Loucy (cell line): ENCODE results near the gene KDM4B.

Source experiments
- H2AFZ ChIP-seq: fragments of 200-600 bp; sonication (generic); 2 replicates; pipeline ENCODE4 v1.6.0; 2016; ENCODE audit warnings: antibody characterized with exemption, mild to moderate bottlenecking, low read length, moderate library complexity
- H3F3A ChIP-seq: fragments of 200-600 bp; 2 replicates; pipeline ENCODE4 v1.6.0; 2016; ENCODE audit warnings: antibody characterized with exemption, low read depth, mild to moderate bottlenecking
- H3K27me3 ChIP-seq: fragments of 200-600 bp; sonication (generic); 2 replicates; pipeline ENCODE4 v1.6.1; 2014; ENCODE audit warnings: low read length, mild to moderate bottlenecking; ENCODE audit not compliant: insufficient read depth, poor library complexity, severe bottlenecking
- H3K36me3 ChIP-seq: fragments of 200-600 bp; sonication (generic); 2 replicates; pipeline ENCODE4 v1.6.1; 2016; ENCODE audit warnings: low read length; ENCODE audit not compliant: insufficient read depth
- H3K4me1 ChIP-seq: fragments of 200-600 bp; sonication (generic); 2 replicates; pipeline ENCODE4 v1.5.1; 2014; ENCODE audit warnings: low read length, mild to moderate bottlenecking; ENCODE audit not compliant: insufficient read depth, poor library complexity, severe bottlenecking
- H3K4me2 ChIP-seq: fragments of 200-600 bp; sonication (generic); 2 replicates; pipeline ENCODE4 v1.6.0; 2014; ENCODE audit warnings: antibody characterized with exemption, low read length, low read depth, mild to moderate bottlenecking; ENCODE audit not compliant: poor library complexity, severe bottlenecking
- H3K4me3 ChIP-seq: fragments of 200-600 bp; sonication (generic); 2 replicates; pipeline ENCODE4 v1.5.1; 2014; ENCODE audit warnings: low read length, mild to moderate bottlenecking, mixed read lengths; ENCODE audit not compliant: poor library complexity, severe bottlenecking
- H3K79me2 ChIP-seq: fragments of 200-600 bp; sonication (generic); 2 replicates; pipeline ENCODE4 v1.6.1; 2014; ENCODE audit warnings: low read length; ENCODE audit not compliant: insufficient read depth
- H3K9ac ChIP-seq: fragments of 200-600 bp; sonication (generic); 2 replicates; pipeline ENCODE4 v1.6.0; 2014; ENCODE audit warnings: mild to moderate bottlenecking, low read depth, low read length, moderate library complexity; ENCODE audit not compliant: poor library complexity, severe bottlenecking
- H3K9me2 ChIP-seq: fragments of 200-600 bp; sonication (generic); replicated peaks from 2 replicates; pipeline ENCODE4 v1.6.1; 2016; ENCODE audit warnings: low read depth, low read length, mixed read lengths
- H3K9me3 ChIP-seq: fragments of 200-600 bp; sonication (generic); 2 replicates; pipeline ENCODE4 v1.6.1; 2014; ENCODE audit warnings: mild to moderate bottlenecking, antibody characterized with exemption, low read length, low read depth; ENCODE audit not compliant: insufficient read depth
- H4K20me1 ChIP-seq: fragments of 200-600 bp; sonication (generic); 2 replicates; pipeline ENCODE4 v1.6.0; 2014; ENCODE audit warnings: antibody characterized with exemption, low read length, mild to moderate bottlenecking; ENCODE audit not compliant: insufficient read depth, poor library complexity, severe bottlenecking
- CTCF ChIP-seq: fragments of 200-600 bp; sonication (generic); conservative IDR thresholded peaks from 2 replicates; pipeline ENCODE4 v1.5.1; 2014; ENCODE audit warnings: mild to moderate bottlenecking, antibody characterized with exemption, low read length
- EZH2phosphoT487 ChIP-seq: fragments of 200-600 bp; IDR thresholded peaks from 2 replicates; pipeline ENCODE4 v1.6.1; 2018; ENCODE audit warnings: antibody characterized with exemption, mild to moderate bottlenecking, moderate library complexity, borderline replicate concordance

KDM4B gene

DNA sequence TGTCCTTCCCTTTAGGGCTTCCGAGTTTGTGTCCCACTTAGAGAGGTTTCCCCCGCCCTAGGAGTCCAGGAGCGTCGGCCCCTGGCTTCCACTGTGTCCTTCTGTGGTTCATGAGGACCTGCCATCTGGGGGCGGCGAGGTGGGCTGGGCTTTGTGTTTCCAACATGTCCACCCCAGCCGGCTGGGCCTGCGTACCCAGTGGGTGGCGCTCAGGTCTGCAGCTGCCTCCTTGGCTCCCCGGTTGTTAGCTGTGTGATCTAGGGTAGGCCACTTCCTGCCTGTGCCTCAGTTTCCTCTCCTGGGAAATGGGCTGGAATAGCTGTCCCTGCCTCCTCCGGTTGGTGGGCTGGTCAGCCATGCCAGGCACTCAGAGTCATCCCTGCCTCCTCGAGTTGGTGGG, 28.4 kb downstream of the KDM4B start:
- Histone ChIP-seq H3K4me1 (no peaks in the 10 kb centered on the region), H3K79me2 (peaks cover 93% of the 10 kb centered on the region), H3K4me3 (no peak overlapping the region), H3K27me3 (no peaks in the 10 kb centered on the region), H3K9ac (no peak overlapping the region), H3K9me2 (no peaks in the 10 kb centered on the region), H4K20me1 (peaks cover 67% of the 10 kb centered on the region), H3K9me3 (no peaks in the 10 kb centered on the region), H3K36me3 (peaks cover 37% of the 10 kb centered on the region; the same call in 1 of the 2 replicates), H3K4me2 (no peak overlapping the region), H3F3A (no peaks in the 10 kb centered on the region), H2AFZ (no peak overlapping the region)
- TF ChIP-seq CTCF (no peak), EZH2phosphoT487 (no peak)

DNA sequence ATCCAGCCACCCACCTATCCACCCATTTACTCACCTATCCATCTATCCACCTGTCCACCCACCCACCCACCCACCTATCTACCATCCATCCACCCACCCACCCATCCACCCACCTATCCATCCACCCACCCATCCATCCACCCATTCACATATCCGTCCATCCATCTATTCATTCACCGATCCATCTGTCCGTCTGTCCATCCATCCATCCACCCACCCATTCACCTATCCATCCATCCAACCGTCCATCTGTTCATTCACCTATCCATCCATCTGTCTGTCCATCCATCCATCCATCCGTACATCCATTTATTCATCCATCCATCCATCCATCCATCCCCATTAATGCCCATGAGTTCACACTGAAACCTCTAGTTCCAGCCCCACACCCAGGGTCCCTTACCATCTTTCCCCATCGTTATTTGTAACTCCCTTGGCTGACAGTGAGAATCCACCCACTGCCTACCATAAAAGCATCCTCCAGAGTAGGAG, 31.3 kb downstream of the KDM4B start:
- H3K9me2 ChIP-seq, result no peaks in the 10 kb centered on the region
- H3F3A ChIP-seq, result no peaks in the 10 kb centered on the region
- H3K4me2 ChIP-seq, result no peak overlapping the region
- TF ChIP-seq CTCF, result no peak
- TF ChIP-seq EZH2phosphoT487, result no peak
- peaks cover 36% of the 10 kb centered on the region; the same call in 1 of the 2 replicates for H3K36me3 ChIP-seq
- H4K20me1 ChIP-seq, result peaks cover 63% of the 10 kb centered on the region
- no peaks in the 10 kb centered on the region for H3K4me1 ChIP-seq
- no peaks in the 10 kb centered on the region for H3K27me3 ChIP-seq
- H3K9ac ChIP-seq, result no peak overlapping the region
- no peak overlapping the region for H2AFZ ChIP-seq
- H3K79me2 ChIP-seq, result peaks cover 95% of the 10 kb centered on the region
- H3K4me3 ChIP-seq, result no peak overlapping the region
- no peaks in the 10 kb centered on the region for H3K9me3 ChIP-seq

DNA sequence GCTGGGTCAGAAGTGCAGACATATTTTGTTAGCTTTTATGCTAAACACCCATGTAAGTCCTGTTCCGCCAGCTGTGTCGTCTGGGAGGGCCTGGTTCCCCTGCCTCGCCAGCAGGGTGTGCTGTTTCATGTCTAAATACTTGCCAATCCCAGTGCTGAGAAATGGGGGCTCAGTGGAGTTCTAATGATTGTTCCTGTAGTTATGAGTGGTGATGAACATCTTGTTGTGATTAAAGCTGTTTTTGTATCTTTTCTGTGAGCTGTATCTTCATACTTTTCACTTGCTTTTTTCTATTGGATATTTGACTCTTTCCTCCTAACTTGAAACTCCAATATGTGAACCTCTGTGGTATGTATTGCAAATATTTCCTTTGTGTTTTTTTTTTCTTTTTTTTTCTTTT, 32.7 kb downstream of the KDM4B start:
- peaks cover 95% of the 10 kb centered on the region for H3K79me2 ChIP-seq
- no peak overlapping the region for H3K4me2 ChIP-seq

More for the DNA sequence above, 32.7 kb downstream of the KDM4B start:
- Histone ChIP-seq H4K20me1 (peaks cover 63% of the 10 kb centered on the region), H3K9me3 (no peaks in the 10 kb centered on the region), H3K36me3 (peaks cover 25% of the 10 kb centered on the region; the same call in 1 of the 2 replicates), H3K4me1 (no peaks in the 10 kb centered on the region), H3F3A (no peaks in the 10 kb centered on the region), H3K4me3 (no peak overlapping the region), H3K9ac (no peak overlapping the region), H3K27me3 (no peaks in the 10 kb centered on the region), H3K9me2 (no peaks in the 10 kb centered on the region), H2AFZ (no peak overlapping the region)
- TF ChIP-seq EZH2phosphoT487, result no peak
- TF ChIP-seq CTCF, result peak; percentile 76
